Parietal lobe (tissue), 1 donor: ENCODE results near the gene JMJD8. TPM values are rescaled to one million over a fixed set of nuclear protein-coding genes. Genes with fewer than 3 reads are reported as not detected.

Source experiments
- total RNA-seq: library from RNA; depleted of rRNA; stranded (reverse); fragments of >200 nt; gene quantifications from one replicate; pipeline ENCODE4 v1.2.3, GENCODE V29; 2014

The JMJD8 gene
- total RNA-seq, 1 donor from 2014 or later, result 23.2 TPM

Other genes with a start within 250 kb of the JMJD8 start
- 20.7 TPM for gene CAPN15, start 156.6 kb downstream of the JMJD8 start, total RNA-seq
- not detected for gene PRR35, start 123.9 kb downstream of the JMJD8 start, total RNA-seq
- 0.31 TPM for gene NHLRC4, start 117.3 kb downstream of the JMJD8 start, total RNA-seq
- gene PIGQ, start 114.4 kb downstream of the JMJD8 start, total RNA-seq, result 42.3 TPM
- 27.5 TPM for gene RAB40C, start 94.3 kb downstream of the JMJD8 start, total RNA-seq
- gene WFIKKN1, start 53.3 kb downstream of the JMJD8 start, total RNA-seq, result 1.3 TPM
- gene METTL26, start 48.0 kb downstream of the JMJD8 start, total RNA-seq, result 36.6 TPM
- 8.1 TPM for gene MCRIP2, start 42.5 kb downstream of the JMJD8 start, total RNA-seq
- 26.9 TPM for gene WDR90, start 35.0 kb downstream of the JMJD8 start, total RNA-seq
- 55.1 TPM for gene RHOT2, start 16.2 kb downstream of the JMJD8 start, total RNA-seq
- 1.6 TPM for gene RHBDL1, start 8.7 kb downstream of the JMJD8 start, total RNA-seq
- 60.1 TPM for gene STUB1, start 3.9 kb downstream of the JMJD8 start, total RNA-seq
- gene WDR24, start 6.1 kb upstream of the JMJD8 start, total RNA-seq, result 6.6 TPM
- gene FBXL16, start 21.5 kb upstream of the JMJD8 start, total RNA-seq, result 10.6 TPM
- gene METRN, start 30.8 kb upstream of the JMJD8 start, total RNA-seq, result 17.5 TPM
- gene ANTKMT, start 36.8 kb upstream of the JMJD8 start, total RNA-seq, result 21.0 TPM
- gene CCDC78, start 42.1 kb upstream of the JMJD8 start, total RNA-seq, result 7.5 TPM
- gene HAGHL, start 42.8 kb upstream of the JMJD8 start, total RNA-seq, result 10.6 TPM
- gene CIAO3, start 56.7 kb upstream of the JMJD8 start, total RNA-seq, result 84.2 TPM
- not detected for gene MSLN, start 76.4 kb upstream of the JMJD8 start, total RNA-seq
- gene RPUSD1, start 104.0 kb upstream of the JMJD8 start, total RNA-seq, result 15.3 TPM
- 21.0 TPM for gene CHTF18, start 104.3 kb upstream of the JMJD8 start, total RNA-seq
- not detected for gene GNG13, start 116.4 kb upstream of the JMJD8 start, total RNA-seq